ENCODE data around the gene USP17L26.
"Not testable (repeated sequence)": the region's sequence is repeated elsewhere in the genome, so short reads cannot be mapped to it uniquely, and the experiment has no call there.

The USP17L26 gene, protein sequence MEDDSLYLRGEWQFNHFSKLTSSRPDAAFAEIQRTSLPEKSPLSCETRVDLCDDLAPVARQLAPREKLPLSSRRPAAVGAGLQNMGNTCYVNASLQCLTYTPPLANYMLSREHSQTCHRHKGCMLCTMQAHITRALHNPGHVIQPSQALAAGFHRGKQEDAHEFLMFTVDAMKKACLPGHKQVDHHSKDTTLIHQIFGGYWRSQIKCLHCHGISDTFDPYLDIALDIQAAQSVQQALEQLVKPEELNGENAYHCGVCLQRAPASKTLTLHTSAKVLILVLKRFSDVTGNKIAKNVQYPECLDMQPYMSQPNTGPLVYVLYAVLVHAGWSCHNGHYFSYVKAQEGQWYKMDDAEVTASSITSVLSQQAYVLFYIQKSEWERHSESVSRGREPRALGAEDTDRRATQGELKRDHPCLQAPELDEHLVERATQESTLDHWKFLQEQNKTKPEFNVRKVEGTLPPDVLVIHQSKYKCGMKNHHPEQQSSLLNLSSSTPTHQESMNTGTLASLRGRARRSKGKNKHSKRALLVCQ

GRCh38 chr4:9334358-9334757 is at the start of gene USP17L26:
Gene USP17L26, plus strand, starts transcription at chr4:9334658. Its CDS starts 0 bp downstream, at chr4:9334658.
- DNase-seq: not testable (repeated sequence)

DNA sequence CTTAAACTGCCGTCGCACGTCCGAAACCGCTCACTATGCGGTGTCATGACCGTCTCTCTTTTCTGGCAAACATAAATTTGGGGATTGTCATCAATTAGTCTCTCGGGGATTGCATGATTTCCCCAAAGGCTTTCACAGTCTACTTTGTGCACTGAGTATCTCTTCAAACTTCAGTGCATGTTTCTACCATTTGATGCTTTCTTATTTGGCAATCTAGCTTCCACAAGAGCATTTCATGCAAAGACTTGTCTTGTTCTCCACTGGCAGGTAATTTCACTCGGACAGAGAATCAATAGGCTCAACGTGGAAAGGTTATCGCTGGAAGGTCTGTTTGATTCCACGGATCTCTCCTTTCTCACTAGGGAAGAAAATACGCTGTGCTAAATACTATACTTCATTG is 10.3 kb upstream of the USP17L26 start:
- not testable (repeated sequence) for DNase-seq

DNA sequence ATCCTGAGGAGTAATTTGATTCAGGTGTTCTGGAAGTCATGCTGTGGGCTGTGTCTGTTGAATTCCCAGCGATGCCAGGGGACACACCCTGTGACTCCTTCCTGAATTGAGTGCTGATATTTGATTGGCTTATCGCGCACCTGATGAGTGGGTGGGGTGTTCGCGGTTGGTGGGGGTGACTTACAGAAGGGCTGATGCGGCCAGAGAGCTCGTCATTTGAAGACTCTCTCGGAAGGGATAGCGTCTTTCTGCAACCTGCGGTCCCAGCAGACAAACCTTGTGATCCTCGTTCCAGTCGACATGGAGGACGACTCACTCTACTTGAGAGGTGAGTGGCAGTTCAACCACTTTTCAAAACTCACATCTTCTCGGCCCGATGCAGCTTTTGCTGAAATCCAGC is 9.6 kb upstream of the USP17L26 start, which contains the start of gene USP17L24:
Gene USP17L24 (plus strand): TSS at position 301 of the 400 bp plus-strand sequence. CDS start 0 bp downstream, at position 301.
- DNase-seq: not testable (repeated sequence)

GRCh38 chr4:9329611-9330010 is 4.8 kb upstream of the USP17L26 start, which contains the start of gene USP17L25:
Gene USP17L25, plus strand, starts transcription at chr4:9329911. Its CDS starts 0 bp downstream, at chr4:9329911.
- DNase-seq: not testable (repeated sequence)

- not testable (repeated sequence) for DNase-seq
Observed at GRCh38 chr4:9339103-9339502, 4.6 kb downstream of the USP17L26 start, which contains the start of gene USP17L5. Gene USP17L5, plus strand, starts transcription at chr4:9339403. Its CDS starts 0 bp downstream, at chr4:9339403.

GRCh38 chr4:9343848-9344247 is 9.4 kb downstream of the USP17L26 start, which contains the start of gene USP17L27:
Gene USP17L27, plus strand, starts transcription at chr4:9344148. Its CDS starts 0 bp downstream, at chr4:9344148.
- not testable (repeated sequence) for DNase-seq

DNA sequence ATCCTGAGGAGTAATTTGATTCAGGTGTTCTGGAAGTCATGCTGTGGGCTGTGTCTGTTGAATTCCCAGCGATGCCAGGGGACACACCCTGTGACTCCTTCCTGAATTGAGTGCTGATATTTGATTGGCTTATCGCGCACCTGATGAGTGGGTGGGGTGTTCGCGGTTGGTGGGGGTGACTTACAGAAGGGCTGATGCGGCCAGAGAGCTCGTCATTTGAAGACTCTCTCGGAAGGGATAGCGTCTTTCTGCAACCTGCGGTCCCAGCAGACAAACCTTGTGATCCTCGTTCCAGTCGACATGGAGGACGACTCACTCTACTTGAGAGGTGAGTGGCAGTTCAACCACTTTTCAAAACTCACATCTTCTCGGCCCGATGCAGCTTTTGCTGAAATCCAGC is 14.1 kb downstream of the USP17L26 start, which contains the start of gene USP17L28:
Gene USP17L28 (plus strand): TSS at position 301 of the 400 bp plus-strand sequence. CDS start 0 bp downstream, at position 301.
- not testable (repeated sequence) for DNase-seq

DNA sequence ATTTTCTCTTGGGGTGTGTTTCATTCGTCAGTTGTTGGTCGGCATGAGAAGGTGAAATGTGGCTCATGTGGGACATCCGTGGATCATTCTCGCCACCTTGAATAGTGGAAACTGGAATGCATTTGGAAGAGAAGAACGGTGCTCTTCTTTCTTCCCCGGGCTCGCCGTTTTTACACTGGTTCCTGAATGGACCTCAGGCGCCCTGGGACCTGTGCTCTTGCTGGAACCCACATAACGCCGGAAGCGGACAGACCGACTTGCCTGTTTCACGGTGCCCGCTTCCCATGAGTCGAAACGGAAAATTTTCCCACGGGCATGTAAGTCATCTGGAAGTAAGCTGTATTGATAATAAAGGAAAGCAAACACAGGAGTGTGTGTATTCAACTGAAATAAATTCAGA is 16.4 kb downstream of the USP17L26 start:
- DNase-seq: not testable (repeated sequence)

- DNase-seq: not testable (repeated sequence)
Observed at GRCh38 chr4:9353338-9353737, 18.9 kb downstream of the USP17L26 start, which contains the start of gene USP17L29. Gene USP17L29, plus strand, starts transcription at chr4:9353638. Its CDS starts 0 bp downstream, at chr4:9353638.

DNA sequence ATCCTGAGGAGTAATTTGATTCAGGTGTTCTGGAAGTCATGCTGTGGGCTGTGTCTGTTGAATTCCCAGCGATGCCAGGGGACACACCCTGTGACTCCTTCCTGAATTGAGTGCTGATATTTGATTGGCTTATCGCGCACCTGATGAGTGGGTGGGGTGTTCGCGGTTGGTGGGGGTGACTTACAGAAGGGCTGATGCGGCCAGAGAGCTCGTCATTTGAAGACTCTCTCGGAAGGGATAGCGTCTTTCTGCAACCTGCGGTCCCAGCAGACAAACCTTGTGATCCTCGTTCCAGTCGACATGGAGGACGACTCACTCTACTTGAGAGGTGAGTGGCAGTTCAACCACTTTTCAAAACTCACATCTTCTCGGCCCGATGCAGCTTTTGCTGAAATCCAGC is 28.4 kb downstream of the USP17L26 start, which contains the start of gene USP17L30:
Gene USP17L30 (plus strand): TSS at position 301 of the 400 bp plus-strand sequence. CDS start 0 bp downstream, at position 301.
- not testable (repeated sequence) for DNase-seq

DNA sequence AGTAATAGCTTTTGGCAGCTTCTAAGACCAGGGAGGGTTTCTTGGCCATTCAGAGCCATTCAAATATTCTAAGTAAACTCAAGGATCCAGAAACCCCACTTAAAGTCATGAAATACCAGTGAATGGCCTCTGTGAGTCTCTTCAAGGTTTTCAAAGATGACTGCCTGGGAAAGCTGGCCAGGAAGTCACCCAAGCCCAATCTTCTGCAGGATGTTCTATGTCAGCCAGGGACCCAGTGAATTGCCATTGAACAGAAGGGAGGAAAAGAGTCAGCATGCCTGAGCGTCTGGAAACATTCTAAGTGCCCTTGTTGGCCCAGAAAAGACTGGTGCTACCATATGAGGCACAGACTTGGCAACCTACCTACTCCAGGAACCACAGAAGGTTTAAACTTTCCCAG is 45.4 kb downstream of the USP17L26 start:
- DNase-seq: not testable (repeated sequence)

- DNase-seq: not testable (repeated sequence)
Observed at GRCh38 chr4:9381012-9381534, 46.6 kb downstream of the USP17L26 start.

DNA sequence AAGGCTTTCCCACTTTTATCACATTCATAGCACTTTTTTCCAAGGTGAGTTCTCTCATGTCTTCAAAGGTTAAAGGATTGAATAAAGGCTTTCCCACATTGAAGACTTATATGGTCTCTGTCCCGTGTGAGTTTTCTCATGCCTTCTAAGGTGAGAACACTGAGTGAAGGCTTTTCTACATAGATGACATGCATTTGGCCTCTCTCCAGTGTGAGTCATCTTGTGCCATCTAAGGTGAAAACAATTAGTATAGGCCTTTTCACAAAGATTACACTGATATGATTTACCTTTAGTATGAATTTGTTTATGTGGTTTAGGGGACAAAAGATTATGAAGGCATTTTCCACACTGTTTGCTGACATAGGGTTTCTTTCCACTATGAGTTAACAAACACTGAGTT is 49.7 kb downstream of the USP17L26 start:
- DNase-seq: no peak
